ENCODE measurements around the gene KDM8.

Gene KDM8

GRCh38 chr16:27240948-27241531 is 37.7 kb downstream of the KDM8 start:
- no peak for TF ChIP-seq CTCF (IDR thresholded peaks at IDR 0.05; ENCODE audit: low read depth, low read length)
- no peak overlapping the region for H3K4me3 ChIP-seq (ENCODE audit: low read depth, low read length)

- TF ChIP-seq CTCF (IDR thresholded peaks at IDR 0.05; ENCODE audit: low read depth, low read length): no peak
- no peak overlapping the region for H3K4me3 ChIP-seq (ENCODE audit: low read depth, low read length)
These were observed 38.3 kb downstream of the KDM8 start for GRCh38 chr16:27241658-27242057.

- TF ChIP-seq CTCF (IDR thresholded peaks at IDR 0.05; ENCODE audit: low read depth, low read length): no peak
- H3K4me3 ChIP-seq (ENCODE audit: low read depth, low read length): peak overlapping the region; percentile 39
These were observed 39.1 kb downstream of the KDM8 start for GRCh38 chr16:27242398-27242797.

- TF ChIP-seq CTCF (IDR thresholded peaks at IDR 0.05; ENCODE audit: low read depth, low read length): no peak
- peak overlapping the region; percentile 39 for H3K4me3 ChIP-seq (ENCODE audit: low read depth, low read length)
These were observed 39.7 kb downstream of the KDM8 start for GRCh38 chr16:27242868-27243590.

- no peak for TF ChIP-seq CTCF (IDR thresholded peaks at IDR 0.05; ENCODE audit: low read depth, low read length)
- peak overlapping the region; percentile 39; the same call in 1 of the 2 replicates for H3K4me3 ChIP-seq (ENCODE audit: low read depth, low read length)
These were observed 40.5 kb downstream of the KDM8 start for GRCh38 chr16:27243725-27244362.

- TF ChIP-seq CTCF (IDR thresholded peaks at IDR 0.05; ENCODE audit: low read depth, low read length): no peak
These were observed 41.0 kb downstream of the KDM8 start for GRCh38 chr16:27244363-27244755.

More at GRCh38 chr16:27244363-27244755, 41.0 kb downstream of the KDM8 start:
- no peak overlapping the region for H3K4me3 ChIP-seq (ENCODE audit: low read depth, low read length)

Measured in WI38 (cell line).